K562 (cell line): Measurements from ENCODE around the gene PXK. TPM values are rescaled to one million over a fixed set of nuclear protein-coding genes. Genes with fewer than 3 reads are reported as not detected.

ENCODE experiments used
- ARNT ChIP-seq, 2 experiments: fragments of 450-650 bp; IDR thresholded peaks; 2 replicates each; pipeline ENCODE4 v1.6.1; 2016; ENCODE audit warnings: mild to moderate bottlenecking in 1 of 2
- FOXJ3 ChIP-seq: sonication (generic); formaldehyde crosslinking; IDR thresholded peaks from 2 replicates; pipeline ENCODE4 v1.4.0; 2020; ENCODE audit warnings: mild to moderate bottlenecking, missing genetic modification reagents
- FOXP1 ChIP-seq: sonication (generic); formaldehyde crosslinking; IDR thresholded peaks from 2 replicates; pipeline ENCODE4 v1.8.0; 2022; ENCODE audit warnings: mild to moderate bottlenecking, missing genetic modification reagents
- HNRNPK ChIP-seq: fragments of 200-400 bp; formaldehyde crosslinking; IDR thresholded peaks from one replicate; pipeline ENCODE4 v1.6.1; 2018; ENCODE audit warnings: mild to moderate bottlenecking, low read depth, low read length; ENCODE audit not compliant: poor library complexity, severe bottlenecking
- MAFK ChIP-seq: IDR thresholded peaks from 2 replicates; pipeline ENCODE4 v1.6.1; 2011; ENCODE audit warnings: low read length, improper control_type of control experiment
- POLR2A ChIP-seq: fragments of 450-650 bp; conservative IDR thresholded peaks from 2 replicates; pipeline ENCODE4 v1.6.1; 2016
- POLR2B ChIP-seq: fragments of 450-650 bp; IDR thresholded peaks from 2 replicates; pipeline ENCODE4 v1.6.1; 2018; ENCODE audit warnings: low read depth; ENCODE audit not compliant: partially characterized antibody
- POU5F1 ChIP-seq: fragments of 150-350 bp; IDR thresholded peaks from 2 replicates; pipeline ENCODE4 v1.6.1; 2014; ENCODE audit warnings: borderline replicate concordance, low read length, low read depth, mild to moderate bottlenecking; ENCODE audit not compliant: partially characterized antibody
- RBBP5 ChIP-seq: fragments of 200-600 bp; sonication (generic); IDR thresholded peaks from 2 replicates; pipeline ENCODE4 v1.6.1; 2012; ENCODE audit warnings: borderline replicate concordance, mild to moderate bottlenecking, low read length, control low read depth, inconsistent platforms; ENCODE audit not compliant: insufficient read depth, poor library complexity, severe bottlenecking
- RBFOX2 ChIP-seq: fragments of 200-400 bp; formaldehyde crosslinking; IDR thresholded peaks from 2 replicates; pipeline ENCODE4 v1.6.1; 2017; ENCODE audit warnings: low read depth, mild to moderate bottlenecking, low read length, moderate library complexity
- THAP7 ChIP-seq: fragments of 250-450 bp; sonication (Bioruptor Pico); IDR thresholded peaks from 2 replicates; pipeline ENCODE4 v1.5.0; 2021
- ZEB2 ChIP-seq: fragments of 450-650 bp; IDR thresholded peaks from 2 replicates; pipeline ENCODE4 v1.6.1; 2016
- ZNF197 ChIP-seq: fragments of 200-800 bp; sonication (Bioruptor generic); IDR thresholded peaks from 2 replicates; pipeline ENCODE4 v1.6.1; 2016; ENCODE audit warnings: low read depth, missing genetic modification characterization, missing compliant biosample characterization
- ZNF3 ChIP-seq: fragments of 250-450 bp; sonication (Bioruptor Pico); IDR thresholded peaks from 2 replicates; pipeline ENCODE4 v1.5.0; 2021; ENCODE audit warnings: mild to moderate bottlenecking, moderate library complexity
- polyA plus RNA-seq, 8 experiments: library from polyadenylated mRNA; depleted of rRNA in 4 of 8; stranded (reverse) in 5 of 8; unstranded in 3 of 8; fragments of >200 nt; fragmentation: Nextera tagmentation in 2 of 8; fragmentation: Illumina TruSeq in 1 of 8; extraction: Ambion mirVana in 2 of 8; extraction: Trizol in 1 of 8; gene quantifications; 2 replicates each; pipeline versions ENCODE4 v1.2.1 to v1.2.3, GENCODE V29; 2011 to 2014; ENCODE audit warnings: inconsistent platforms in 1 of 8, missing spikeins in 1 of 8
- total RNA-seq, 7 experiments: library from RNA; depleted of rRNA in 6 of 7; stranded (reverse); fragments of >200 nt in 6 of 7; fragmentation: Illumina TruSeq in 2 of 7; extraction: Trizol in 2 of 7; gene quantifications; 2 replicates each; pipeline versions ENCODE4 v1.2.1 to v1.2.3, GENCODE V29; 2011 to 2021; ENCODE audit warnings: low replicate concordance in 1 of 7
- TF ChIP-seq, protein P1 (sequence below): fragments of 450-650 bp; IDR thresholded peaks from 2 replicates; pipeline ENCODE4 v1.6.1; 2017; ENCODE audit warnings: antibody characterized with exemption, mild to moderate bottlenecking
- TF ChIP-seq, protein P2 (sequence below): sonication (generic); formaldehyde crosslinking; IDR thresholded peaks from 2 replicates; pipeline ENCODE4 v1.8.0; 2022; ENCODE audit warnings: mild to moderate bottlenecking, missing genetic modification reagents
- TF ChIP-seq, protein P3 (sequence below): fragments of 450-650 bp; formaldehyde crosslinking; IDR thresholded peaks from 2 replicates; pipeline ENCODE4 v1.4.0; 2022; ENCODE audit warnings: mild to moderate bottlenecking, moderate library complexity
- TF ChIP-seq, protein P4 (sequence below): fragments of 150-350 bp; IDR thresholded peaks from 2 replicates; pipeline ENCODE4 v1.6.1; 2014; ENCODE audit warnings: low read depth, mild to moderate bottlenecking, low read length, borderline replicate concordance

The PXK gene
- total and polyA plus RNA-seq, 9 of the 15 experiments (the other 6 are each of a cell fraction or from before 2014, with no cell fraction given): 3.3 to 19.9 (median 11.3) TPM

GRCh38 chr3:58433400-58434167, 100.9 kb downstream of the PXK start, which contains the start of gene PDHB (continued):
- TF ChIP-seq, protein P1, sequence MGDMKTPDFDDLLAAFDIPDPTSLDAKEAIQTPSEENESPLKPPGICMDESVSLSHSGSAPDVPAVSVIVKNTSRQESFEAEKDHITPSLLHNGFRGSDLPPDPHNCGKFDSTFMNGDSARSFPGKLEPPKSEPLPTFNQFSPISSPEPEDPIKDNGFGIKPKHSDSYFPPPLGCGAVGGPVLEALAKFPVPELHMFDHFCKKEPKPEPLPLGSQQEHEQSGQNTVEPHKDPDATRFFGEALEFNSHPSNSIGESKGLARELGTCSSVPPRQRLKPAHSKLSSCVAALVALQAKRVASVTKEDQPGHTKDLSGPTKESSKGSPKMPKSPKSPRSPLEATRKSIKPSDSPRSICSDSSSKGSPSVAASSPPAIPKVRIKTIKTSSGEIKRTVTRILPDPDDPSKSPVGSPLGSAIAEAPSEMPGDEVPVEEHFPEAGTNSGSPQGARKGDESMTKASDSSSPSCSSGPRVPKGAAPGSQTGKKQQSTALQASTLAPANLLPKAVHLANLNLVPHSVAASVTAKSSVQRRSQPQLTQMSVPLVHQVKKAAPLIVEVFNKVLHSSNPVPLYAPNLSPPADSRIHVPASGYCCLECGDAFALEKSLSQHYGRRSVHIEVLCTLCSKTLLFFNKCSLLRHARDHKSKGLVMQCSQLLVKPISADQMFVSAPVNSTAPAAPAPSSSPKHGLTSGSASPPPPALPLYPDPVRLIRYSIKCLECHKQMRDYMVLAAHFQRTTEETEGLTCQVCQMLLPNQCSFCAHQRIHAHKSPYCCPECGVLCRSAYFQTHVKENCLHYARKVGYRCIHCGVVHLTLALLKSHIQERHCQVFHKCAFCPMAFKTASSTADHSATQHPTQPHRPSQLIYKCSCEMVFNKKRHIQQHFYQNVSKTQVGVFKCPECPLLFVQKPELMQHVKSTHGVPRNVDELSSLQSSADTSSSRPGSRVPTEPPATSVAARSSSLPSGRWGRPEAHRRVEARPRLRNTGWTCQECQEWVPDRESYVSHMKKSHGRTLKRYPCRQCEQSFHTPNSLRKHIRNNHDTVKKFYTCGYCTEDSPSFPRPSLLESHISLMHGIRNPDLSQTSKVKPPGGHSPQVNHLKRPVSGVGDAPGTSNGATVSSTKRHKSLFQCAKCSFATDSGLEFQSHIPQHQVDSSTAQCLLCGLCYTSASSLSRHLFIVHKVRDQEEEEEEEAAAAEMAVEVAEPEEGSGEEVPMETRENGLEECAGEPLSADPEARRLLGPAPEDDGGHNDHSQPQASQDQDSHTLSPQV: peak; percentile 79; the same call in 1 of the 2 replicates
- TF ChIP-seq MAFK (no peak), RBFOX2 (peak; percentile 94), RBBP5 (no peak), ZNF3 (CRISPR knock-in tag) (no peak), HNRNPK (no peak), POLR2B (peak; percentile 87), ARNT (IDR thresholded peaks at IDR 0.05) (no peak), FOXP1 (CRISPR knock-in tag) (peak; percentile 32; the same call in 1 of the 2 replicates), ZEB2 (no peak), THAP7 (peak; percentile 80; the same call in 1 of the 2 replicates), FOXJ3 (CRISPR knock-in tag) (no peak), POU5F1 (no peak), POLR2A (peak; percentile 93), ZNF197 (CRISPR knock-in tag) (no peak)
- TF ChIP-seq, protein P2, sequence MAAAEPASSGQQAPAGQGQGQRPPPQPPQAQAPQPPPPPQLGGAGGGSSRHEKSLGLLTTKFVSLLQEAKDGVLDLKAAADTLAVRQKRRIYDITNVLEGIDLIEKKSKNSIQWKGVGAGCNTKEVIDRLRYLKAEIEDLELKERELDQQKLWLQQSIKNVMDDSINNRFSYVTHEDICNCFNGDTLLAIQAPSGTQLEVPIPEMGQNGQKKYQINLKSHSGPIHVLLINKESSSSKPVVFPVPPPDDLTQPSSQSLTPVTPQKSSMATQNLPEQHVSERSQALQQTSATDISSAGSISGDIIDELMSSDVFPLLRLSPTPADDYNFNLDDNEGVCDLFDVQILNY: no peak
- TF ChIP-seq, protein P3, sequence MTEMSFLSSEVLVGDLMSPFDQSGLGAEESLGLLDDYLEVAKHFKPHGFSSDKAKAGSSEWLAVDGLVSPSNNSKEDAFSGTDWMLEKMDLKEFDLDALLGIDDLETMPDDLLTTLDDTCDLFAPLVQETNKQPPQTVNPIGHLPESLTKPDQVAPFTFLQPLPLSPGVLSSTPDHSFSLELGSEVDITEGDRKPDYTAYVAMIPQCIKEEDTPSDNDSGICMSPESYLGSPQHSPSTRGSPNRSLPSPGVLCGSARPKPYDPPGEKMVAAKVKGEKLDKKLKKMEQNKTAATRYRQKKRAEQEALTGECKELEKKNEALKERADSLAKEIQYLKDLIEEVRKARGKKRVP: no peak
- TF ChIP-seq, protein P4, sequence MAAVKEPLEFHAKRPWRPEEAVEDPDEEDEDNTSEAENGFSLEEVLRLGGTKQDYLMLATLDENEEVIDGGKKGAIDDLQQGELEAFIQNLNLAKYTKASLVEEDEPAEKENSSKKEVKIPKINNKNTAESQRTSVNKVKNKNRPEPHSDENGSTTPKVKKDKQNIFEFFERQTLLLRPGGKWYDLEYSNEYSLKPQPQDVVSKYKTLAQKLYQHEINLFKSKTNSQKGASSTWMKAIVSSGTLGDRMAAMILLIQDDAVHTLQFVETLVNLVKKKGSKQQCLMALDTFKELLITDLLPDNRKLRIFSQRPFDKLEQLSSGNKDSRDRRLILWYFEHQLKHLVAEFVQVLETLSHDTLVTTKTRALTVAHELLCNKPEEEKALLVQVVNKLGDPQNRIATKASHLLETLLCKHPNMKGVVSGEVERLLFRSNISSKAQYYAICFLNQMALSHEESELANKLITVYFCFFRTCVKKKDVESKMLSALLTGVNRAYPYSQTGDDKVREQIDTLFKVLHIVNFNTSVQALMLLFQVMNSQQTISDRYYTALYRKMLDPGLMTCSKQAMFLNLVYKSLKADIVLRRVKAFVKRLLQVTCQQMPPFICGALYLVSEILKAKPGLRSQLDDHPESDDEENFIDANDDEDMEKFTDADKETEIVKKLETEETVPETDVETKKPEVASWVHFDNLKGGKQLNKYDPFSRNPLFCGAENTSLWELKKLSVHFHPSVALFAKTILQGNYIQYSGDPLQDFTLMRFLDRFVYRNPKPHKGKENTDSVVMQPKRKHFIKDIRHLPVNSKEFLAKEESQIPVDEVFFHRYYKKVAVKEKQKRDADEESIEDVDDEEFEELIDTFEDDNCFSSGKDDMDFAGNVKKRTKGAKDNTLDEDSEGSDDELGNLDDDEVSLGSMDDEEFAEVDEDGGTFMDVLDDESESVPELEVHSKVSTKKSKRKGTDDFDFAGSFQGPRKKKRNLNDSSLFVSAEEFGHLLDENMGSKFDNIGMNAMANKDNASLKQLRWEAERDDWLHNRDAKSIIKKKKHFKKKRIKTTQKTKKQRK: no peak
